MM.1S (cell line): Measurements from ENCODE around the gene SLC10A3.

Experiments used
- DNase-seq: peaks from one replicate; pipeline ENCODE4 v3.0.0-alpha.2; 2015
- H2AFZ ChIP-seq: fragments of 300-600 bp; sonication (generic); 2 replicates; pipeline ENCODE4 v1.6.0; 2016; ENCODE audit warnings: antibody characterized with exemption, low read length
- H3F3A ChIP-seq: fragments of 300-600 bp; sonication (generic); 2 replicates; pipeline ENCODE4 v1.6.1; 2016; ENCODE audit warnings: mild to moderate bottlenecking, antibody characterized with exemption, low read length, moderate library complexity, mixed read lengths; ENCODE audit not compliant: insufficient read depth
- H3K27ac ChIP-seq: fragments of 300-600 bp; sonication (generic); 2 replicates; pipeline ENCODE4 v1.5.1; 2016; ENCODE audit warnings: mild to moderate bottlenecking, low read length
- H3K27me3 ChIP-seq: fragments of 300-600 bp; sonication (generic); replicated peaks from 2 replicates; pipeline ENCODE4 v1.6.0; 2016; ENCODE audit warnings: low read length; ENCODE audit not compliant: insufficient read depth
- H3K36me3 ChIP-seq: fragments of 300-600 bp; sonication (generic); replicated peaks from 2 replicates; pipeline ENCODE4 v1.6.1; 2016; ENCODE audit warnings: mild to moderate bottlenecking, low read length, mixed read lengths; ENCODE audit not compliant: insufficient read depth
- H3K4me1 ChIP-seq: fragments of 300-600 bp; sonication (generic); 2 replicates; pipeline ENCODE4 v1.6.1; 2016; ENCODE audit warnings: low read length, mixed read lengths
- H3K4me2 ChIP-seq: fragments of 300-600 bp; sonication (generic); 2 replicates; pipeline ENCODE4 v1.6.0; 2016; ENCODE audit warnings: low read depth, low read length
- H3K4me3 ChIP-seq: fragments of 300-600 bp; sonication (generic); 2 replicates; pipeline ENCODE4 v1.5.1; 2016; ENCODE audit warnings: low read length, mixed read lengths
- H3K79me2 ChIP-seq: fragments of 300-600 bp; sonication (generic); 2 replicates; pipeline ENCODE4 v1.6.1; 2016; ENCODE audit warnings: mixed run types, low read length, mixed read lengths
- H3K9ac ChIP-seq: fragments of 300-600 bp; sonication (generic); 2 replicates; pipeline ENCODE4 v1.6.1; 2016; ENCODE audit warnings: low read length, mixed read lengths
- H3K9me2 ChIP-seq: fragments of 300-600 bp; sonication (generic); replicated peaks from 2 replicates; pipeline ENCODE4 v1.6.1; 2016; ENCODE audit warnings: mild to moderate bottlenecking, low read length, mixed read lengths; ENCODE audit not compliant: insufficient read depth
- H3K9me3 ChIP-seq: fragments of 300-600 bp; sonication (generic); replicated peaks from 2 replicates; pipeline ENCODE4 v1.6.1; 2016; ENCODE audit warnings: mild to moderate bottlenecking, low read length, mixed read lengths; ENCODE audit not compliant: insufficient read depth
- H4K20me1 ChIP-seq: fragments of 300-600 bp; sonication (generic); 2 replicates; pipeline ENCODE4 v1.6.1; 2016; ENCODE audit warnings: mild to moderate bottlenecking, low read length, moderate library complexity, mixed read lengths; ENCODE audit not compliant: insufficient read depth
- CTCF ChIP-seq: fragments of 300-600 bp; sonication (generic); IDR thresholded peaks from 2 replicates; pipeline ENCODE4 v1.5.1; 2016; ENCODE audit warnings: antibody characterized with exemption, low read length, mixed read lengths
- EZH2 ChIP-seq: fragments of 300-600 bp; sonication (generic); optimal IDR thresholded peaks from 2 replicates; pipeline ENCODE3; 2017; ENCODE audit warnings: low read depth, mild to moderate bottlenecking, antibody characterized with exemption, low read length, mixed read lengths
- EZH2phosphoT487 ChIP-seq: fragments of 300-600 bp; sonication (generic); IDR thresholded peaks from 2 replicates; pipeline ENCODE4 v1.6.1; 2018; ENCODE audit warnings: antibody characterized with exemption, low read length

Gene SLC10A3

GRCh38 chrX:154488336-154489075 is 1.9 kb downstream of the SLC10A3 start:
- DNase-seq = no peak
- H3K27ac ChIP-seq = no peak overlapping the region
- H4K20me1 ChIP-seq = no peaks in the 10 kb centered on the region
- H3K79me2 ChIP-seq = peaks cover 32% of the 10 kb centered on the region
- TF ChIP-seq CTCF (no peak), EZH2phosphoT487 (no peak), EZH2 (no peak)
- no peak overlapping the region for H3K9ac ChIP-seq
- H3F3A ChIP-seq = peaks cover 3% of the 10 kb centered on the region
- no peak overlapping the region for H3K4me2 ChIP-seq
- H3K4me3 ChIP-seq = no peak overlapping the region
- H3K36me3 ChIP-seq = no peaks in the 10 kb centered on the region; the same call in 1 of the 2 replicates
- H3K9me3 ChIP-seq = no peaks in the 10 kb centered on the region
- no peaks in the 10 kb centered on the region for H3K27me3 ChIP-seq
- H2AFZ ChIP-seq = no peak overlapping the region
- 0 out of 2 replicates have a peak, but pooled peaks cover 4% of the 10 kb centered on the region for H3K4me1 ChIP-seq
- no peaks in the 10 kb centered on the region for H3K9me2 ChIP-seq

GRCh38 chrX:154487518-154488290 is 2.7 kb downstream of the SLC10A3 start:
- Histone ChIP-seq H3K36me3 (no peaks in the 10 kb centered on the region; the same call in 1 of the 2 replicates), H3K9me2 (no peaks in the 10 kb centered on the region), H3K4me2 (no peak overlapping the region), H3K4me3 (no peak overlapping the region), H3K9ac (no peak overlapping the region), H3K79me2 (peaks cover 32% of the 10 kb centered on the region), H3K4me1 (0 out of 2 replicates have a peak, but pooled peaks cover 4% of the 10 kb centered on the region), H4K20me1 (no peaks in the 10 kb centered on the region), H3K9me3 (no peaks in the 10 kb centered on the region), H3F3A (peaks cover 3% of the 10 kb centered on the region), H3K27me3 (no peaks in the 10 kb centered on the region), H3K27ac (no peak overlapping the region), H2AFZ (no peak overlapping the region)
- TF ChIP-seq EZH2 = no peak
- TF ChIP-seq EZH2phosphoT487 = no peak
- TF ChIP-seq CTCF = no peak
- no peak for DNase-seq

GRCh38 chrX:154486396-154487207 is 3.8 kb downstream of the SLC10A3 start, which contains the start of gene UBL4A:
Gene UBL4A, minus strand, starts transcription at chrX:154486615. Its CDS starts 31 bp downstream, at chrX:154486584.
- Histone ChIP-seq H3K36me3 (no peaks in the 10 kb centered on the region; the same call in 1 of the 2 replicates), H3K4me1 (0 out of 2 replicates have a peak, but pooled peaks cover 4% of the 10 kb centered on the region), H3K4me3 (peak within 1 kb of the TSS; percentile 65), H3K27me3 (no peaks in the 10 kb centered on the region), H3K9me3 (no peaks in the 10 kb centered on the region), H3K27ac (0 out of 2 replicates have a peak within 1 kb of the TSS, but pooled peaks have one; percentile 13), H4K20me1 (no peaks in the 10 kb centered on the region), H3K79me2 (peaks cover 32% of the 10 kb centered on the region), H3K4me2 (peak within 1 kb of the TSS; percentile 70), H2AFZ (no peak within 1 kb of the TSS), H3K9me2 (no peaks in the 10 kb centered on the region), H3F3A (peaks cover 3% of the 10 kb centered on the region), H3K9ac (peak within 1 kb of the TSS; percentile 78)
- TF ChIP-seq CTCF (no peak), EZH2phosphoT487 (no peak), EZH2 (no peak)
- DNase-seq = peak; percentile 41
